ENCODE results near the gene PLEKHA4. TPM values are rescaled to one million over a fixed set of nuclear protein-coding genes. Genes with fewer than 3 reads are reported as not detected.

PLEKHA4 gene
- total RNA-seq, 1 experiment from 2014 or later: 14.8 TPM

DNA sequence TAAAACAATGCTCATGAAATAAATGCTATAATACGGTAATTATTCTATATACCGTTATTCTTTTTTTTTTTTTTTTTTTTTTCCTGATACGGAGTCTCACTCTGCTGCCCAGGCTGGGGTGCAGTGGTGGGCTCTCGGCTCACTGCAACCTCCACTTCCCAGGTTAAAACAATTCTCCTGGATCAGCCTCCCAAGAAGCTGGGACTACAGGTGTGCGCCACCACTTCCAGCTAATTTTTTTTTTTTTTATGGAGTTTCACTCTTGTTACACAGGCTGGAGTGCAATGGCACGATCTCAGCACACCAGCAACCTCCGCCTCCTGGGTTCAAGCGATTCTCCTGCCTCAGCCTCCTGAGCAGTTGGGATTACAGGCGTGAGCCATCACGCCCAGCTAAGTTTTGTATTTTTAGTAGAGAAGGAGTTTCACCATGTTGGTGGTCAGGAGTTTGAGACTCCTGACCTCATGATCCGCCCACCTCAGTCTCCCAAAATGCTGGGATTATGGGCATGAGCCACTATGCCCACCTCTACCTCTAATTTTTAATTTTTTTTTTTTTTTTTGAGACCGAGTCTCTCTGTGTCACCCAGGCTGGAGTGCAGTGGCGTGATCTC lies 10.7 kb upstream of the PLEKHA4 start:
- Mint-ChIP-seq H3K27ac (no peak overlapping the region), H3K36me3 (peaks cover 13% of the 10 kb centered on the region), H3K9me3 (no peaks in the 10 kb centered on the region), H3K27me3 (ENCODE audit: low read depth) (no peaks in the 10 kb centered on the region), H3K4me3 (no peak overlapping the region), H3K4me1 (peaks cover 20% of the 10 kb centered on the region)
- ChIA-PET CTCF (interaction anchor here (1.0 to 3.2 kb wide), 2 partner anchors 84 to 91 kb away, joined by 4 to 21 read pairs; no protein-coding TSS in a partner anchor), POLR2A (interaction anchor here (0.7 to 1.6 kb wide), 2 partner anchors 21 to 85 kb away, joined by 3 to 5 read pairs; partner anchors contain the start of gene NUCB1)
- ATAC-seq (no peak), DNase-seq (ENCODE audit: low spot score) (no peak)
- no peak for TF ChIP-seq FOXP1 (CRISPR knock-in tag; IDR thresholded peaks at IDR 0.05; ENCODE audit: borderline replicate concordance)
- TF ChIP-seq, protein P1, sequence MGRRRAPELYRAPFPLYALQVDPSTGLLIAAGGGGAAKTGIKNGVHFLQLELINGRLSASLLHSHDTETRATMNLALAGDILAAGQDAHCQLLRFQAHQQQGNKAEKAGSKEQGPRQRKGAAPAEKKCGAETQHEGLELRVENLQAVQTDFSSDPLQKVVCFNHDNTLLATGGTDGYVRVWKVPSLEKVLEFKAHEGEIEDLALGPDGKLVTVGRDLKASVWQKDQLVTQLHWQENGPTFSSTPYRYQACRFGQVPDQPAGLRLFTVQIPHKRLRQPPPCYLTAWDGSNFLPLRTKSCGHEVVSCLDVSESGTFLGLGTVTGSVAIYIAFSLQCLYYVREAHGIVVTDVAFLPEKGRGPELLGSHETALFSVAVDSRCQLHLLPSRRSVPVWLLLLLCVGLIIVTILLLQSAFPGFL (CRISPR knock-in tag; IDR thresholded peaks at IDR 0.05; ENCODE audit: borderline replicate concordance): no peak
- no peak for TF ChIP-seq ZNF121 (CRISPR knock-in tag; IDR thresholded peaks at IDR 0.05)

DNA sequence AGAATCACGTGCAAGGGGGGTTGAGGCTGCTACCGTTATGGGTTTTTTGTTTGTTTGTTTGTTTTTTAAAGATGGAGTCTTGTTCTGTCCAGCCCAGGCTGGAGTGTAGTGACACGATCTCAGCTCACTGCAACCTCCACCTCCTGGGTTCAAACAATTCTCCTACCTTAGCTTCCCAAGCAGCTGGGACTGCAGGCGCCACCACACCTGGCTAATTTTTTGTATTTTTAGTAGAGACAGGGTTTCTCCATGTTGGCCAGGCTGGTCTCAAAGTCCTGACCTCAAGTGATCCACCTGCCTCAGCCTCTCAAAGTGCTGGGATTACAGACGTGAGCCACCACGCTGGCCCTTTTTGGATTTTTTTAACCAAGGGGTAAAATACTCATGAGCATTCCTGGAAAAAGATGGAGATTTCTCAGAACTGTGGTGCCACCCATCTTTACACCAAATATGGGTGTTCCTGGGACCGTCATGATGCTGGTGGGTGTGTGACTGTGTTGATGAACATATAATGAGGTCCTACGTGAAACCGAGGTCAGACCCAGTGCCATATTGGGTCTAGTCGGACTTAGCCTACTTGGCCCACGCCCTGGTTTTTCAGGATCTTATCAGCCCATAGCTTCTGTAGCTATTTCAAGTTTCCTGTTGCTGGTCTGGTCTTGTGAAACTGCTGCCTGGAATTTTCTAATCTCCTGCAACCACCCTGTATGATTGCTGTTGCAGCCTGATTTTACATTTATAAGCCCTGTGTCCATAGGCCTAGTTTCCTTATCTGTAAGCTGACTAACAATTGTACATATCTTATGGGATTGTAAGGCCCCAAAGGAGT lies 10.0 kb upstream of the PLEKHA4 start:
- ChIA-PET CTCF (interaction anchor here (1.0 kb wide), 1 partner anchor 22 kb away, joined by 3 read pairs; the partner anchor contains the start of gene NUCB1), POLR2A (interaction anchor here (0.7 to 1.6 kb wide), 2 partner anchors 22 to 86 kb away, joined by 3 to 5 read pairs; partner anchors contain the start of gene NUCB1)
- H3K36me3 Mint-ChIP-seq: peaks cover 20% of the 10 kb centered on the region
- H3K27me3 Mint-ChIP-seq (ENCODE audit: low read depth): no peaks in the 10 kb centered on the region
- TF ChIP-seq, protein P2, sequence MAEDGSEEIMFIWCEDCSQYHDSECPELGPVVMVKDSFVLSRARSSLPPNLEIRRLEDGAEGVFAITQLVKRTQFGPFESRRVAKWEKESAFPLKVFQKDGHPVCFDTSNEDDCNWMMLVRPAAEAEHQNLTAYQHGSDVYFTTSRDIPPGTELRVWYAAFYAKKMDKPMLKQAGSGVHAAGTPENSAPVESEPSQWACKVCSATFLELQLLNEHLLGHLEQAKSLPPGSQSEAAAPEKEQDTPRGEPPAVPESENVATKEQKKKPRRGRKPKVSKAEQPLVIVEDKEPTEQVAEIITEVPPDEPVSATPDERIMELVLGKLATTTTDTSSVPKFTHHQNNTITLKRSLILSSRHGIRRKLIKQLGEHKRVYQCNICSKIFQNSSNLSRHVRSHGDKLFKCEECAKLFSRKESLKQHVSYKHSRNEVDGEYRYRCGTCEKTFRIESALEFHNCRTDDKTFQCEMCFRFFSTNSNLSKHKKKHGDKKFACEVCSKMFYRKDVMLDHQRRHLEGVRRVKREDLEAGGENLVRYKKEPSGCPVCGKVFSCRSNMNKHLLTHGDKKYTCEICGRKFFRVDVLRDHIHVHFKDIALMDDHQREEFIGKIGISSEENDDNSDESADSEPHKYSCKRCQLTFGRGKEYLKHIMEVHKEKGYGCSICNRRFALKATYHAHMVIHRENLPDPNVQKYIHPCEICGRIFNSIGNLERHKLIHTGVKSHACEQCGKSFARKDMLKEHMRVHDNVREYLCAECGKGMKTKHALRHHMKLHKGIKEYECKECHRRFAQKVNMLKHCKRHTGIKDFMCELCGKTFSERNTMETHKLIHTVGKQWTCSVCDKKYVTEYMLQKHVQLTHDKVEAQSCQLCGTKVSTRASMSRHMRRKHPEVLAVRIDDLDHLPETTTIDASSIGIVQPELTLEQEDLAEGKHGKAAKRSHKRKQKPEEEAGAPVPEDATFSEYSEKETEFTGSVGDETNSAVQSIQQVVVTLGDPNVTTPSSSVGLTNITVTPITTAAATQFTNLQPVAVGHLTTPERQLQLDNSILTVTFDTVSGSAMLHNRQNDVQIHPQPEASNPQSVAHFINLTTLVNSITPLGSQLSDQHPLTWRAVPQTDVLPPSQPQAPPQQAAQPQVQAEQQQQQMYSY (CRISPR knock-in tag; IDR thresholded peaks at IDR 0.05): no peak
- no peak for TF ChIP-seq ZBTB21 (CRISPR knock-in tag; IDR thresholded peaks at IDR 0.05; ENCODE audit: borderline replicate concordance)
- no peak for TF ChIP-seq ZNF423 (CRISPR knock-in tag; IDR thresholded peaks at IDR 0.05)
- H3K4me3 Mint-ChIP-seq: no peak overlapping the region
- H3K4me1 Mint-ChIP-seq: peaks cover 25% of the 10 kb centered on the region
- ATAC-seq (no peak), DNase-seq (ENCODE audit: low spot score) (no peak)
- H3K9me3 Mint-ChIP-seq: no peaks in the 10 kb centered on the region
- peak overlapping the region; percentile 36; the same call in 1 of the 2 replicates for H3K27ac Mint-ChIP-seq

DNA sequence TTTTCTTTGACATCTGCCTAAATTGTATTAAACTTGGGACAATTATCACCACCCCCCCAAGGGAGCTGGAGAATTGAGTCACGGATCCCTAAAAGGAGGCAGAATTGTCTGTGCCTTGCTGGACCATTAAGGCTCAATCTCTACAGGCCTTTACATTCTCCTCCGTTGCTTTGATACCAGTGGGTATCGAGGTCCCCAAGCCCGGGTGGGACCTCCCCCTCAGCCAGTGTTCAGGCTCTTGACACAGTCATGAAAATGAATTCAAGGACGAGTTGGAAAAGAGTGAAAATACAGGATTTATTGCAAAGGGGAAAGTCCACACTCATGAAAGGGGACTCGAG lies 9.4 kb upstream of the PLEKHA4 start:
- Mint-ChIP-seq H3K36me3 (peaks cover 25% of the 10 kb centered on the region), H3K27ac (no peak overlapping the region), H3K4me1 (peaks cover 31% of the 10 kb centered on the region), H3K9me3 (no peaks in the 10 kb centered on the region), H3K4me3 (no peak overlapping the region), H3K27me3 (ENCODE audit: low read depth) (no peaks in the 10 kb centered on the region)
- POLR2A ChIA-PET: no interaction called here
- ATAC-seq (no peak), DNase-seq (ENCODE audit: low spot score) (no peak)
- CTCF ChIA-PET: interaction anchor here (1.0 kb wide), 1 partner anchor 22 kb away, joined by 3 read pairs; the partner anchor contains the start of gene NUCB1
- TF ChIP-seq NFYB (CRISPR knock-in tag; conservative IDR thresholded peaks at IDR 0.05; ENCODE audit: low read depth) (no peak), GABPB1 (CRISPR knock-in tag; IDR thresholded peaks at IDR 0.05) (no peak), SMAD3 (CRISPR knock-in tag; IDR thresholded peaks at IDR 0.05; ENCODE audit: borderline replicate concordance) (no peak), CREM (CRISPR knock-in tag; IDR thresholded peaks at IDR 0.05) (no peak), CBFB (CRISPR knock-in tag; IDR thresholded peaks at IDR 0.05; ENCODE audit: low read depth) (no peak), ATF1 (CRISPR knock-in tag; IDR thresholded peaks at IDR 0.05) (no peak)
- TF ChIP-seq, protein P3, sequence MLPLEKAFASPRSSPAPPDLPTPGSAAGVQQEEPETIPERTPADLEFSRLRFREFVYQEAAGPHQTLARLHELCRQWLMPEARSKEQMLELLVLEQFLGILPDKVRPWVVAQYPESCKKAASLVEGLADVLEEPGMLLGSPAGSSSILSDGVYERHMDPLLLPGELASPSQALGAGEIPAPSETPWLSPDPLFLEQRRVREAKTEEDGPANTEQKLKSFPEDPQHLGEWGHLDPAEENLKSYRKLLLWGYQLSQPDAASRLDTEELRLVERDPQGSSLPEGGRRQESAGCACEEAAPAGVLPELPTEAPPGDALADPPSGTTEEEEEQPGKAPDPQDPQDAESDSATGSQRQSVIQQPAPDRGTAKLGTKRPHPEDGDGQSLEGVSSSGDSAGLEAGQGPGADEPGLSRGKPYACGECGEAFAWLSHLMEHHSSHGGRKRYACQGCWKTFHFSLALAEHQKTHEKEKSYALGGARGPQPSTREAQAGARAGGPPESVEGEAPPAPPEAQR (CRISPR knock-in tag; IDR thresholded peaks at IDR 0.05): no peak
- TF ChIP-seq, protein P4, sequence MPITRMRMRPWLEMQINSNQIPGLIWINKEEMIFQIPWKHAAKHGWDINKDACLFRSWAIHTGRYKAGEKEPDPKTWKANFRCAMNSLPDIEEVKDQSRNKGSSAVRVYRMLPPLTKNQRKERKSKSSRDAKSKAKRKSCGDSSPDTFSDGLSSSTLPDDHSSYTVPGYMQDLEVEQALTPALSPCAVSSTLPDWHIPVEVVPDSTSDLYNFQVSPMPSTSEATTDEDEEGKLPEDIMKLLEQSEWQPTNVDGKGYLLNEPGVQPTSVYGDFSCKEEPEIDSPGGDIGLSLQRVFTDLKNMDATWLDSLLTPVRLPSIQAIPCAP (CRISPR knock-in tag; IDR thresholded peaks at IDR 0.05): no peak
- TF ChIP-seq, protein P5, sequence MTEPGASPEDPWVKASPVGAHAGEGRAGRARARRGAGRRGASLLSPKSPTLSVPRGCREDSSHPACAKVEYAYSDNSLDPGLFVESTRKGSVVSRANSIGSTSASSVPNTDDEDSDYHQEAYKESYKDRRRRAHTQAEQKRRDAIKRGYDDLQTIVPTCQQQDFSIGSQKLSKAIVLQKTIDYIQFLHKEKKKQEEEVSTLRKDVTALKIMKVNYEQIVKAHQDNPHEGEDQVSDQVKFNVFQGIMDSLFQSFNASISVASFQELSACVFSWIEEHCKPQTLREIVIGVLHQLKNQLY (CRISPR knock-in tag; IDR thresholded peaks at IDR 0.05): no peak
- TF ChIP-seq, protein P2 (CRISPR knock-in tag; IDR thresholded peaks at IDR 0.05): no peak
- TF ChIP-seq, protein P6, sequence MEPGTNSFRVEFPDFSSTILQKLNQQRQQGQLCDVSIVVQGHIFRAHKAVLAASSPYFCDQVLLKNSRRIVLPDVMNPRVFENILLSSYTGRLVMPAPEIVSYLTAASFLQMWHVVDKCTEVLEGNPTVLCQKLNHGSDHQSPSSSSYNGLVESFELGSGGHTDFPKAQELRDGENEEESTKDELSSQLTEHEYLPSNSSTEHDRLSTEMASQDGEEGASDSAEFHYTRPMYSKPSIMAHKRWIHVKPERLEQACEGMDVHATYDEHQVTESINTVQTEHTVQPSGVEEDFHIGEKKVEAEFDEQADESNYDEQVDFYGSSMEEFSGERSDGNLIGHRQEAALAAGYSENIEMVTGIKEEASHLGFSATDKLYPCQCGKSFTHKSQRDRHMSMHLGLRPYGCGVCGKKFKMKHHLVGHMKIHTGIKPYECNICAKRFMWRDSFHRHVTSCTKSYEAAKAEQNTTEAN (CRISPR knock-in tag; IDR thresholded peaks at IDR 0.05): no peak

Data from WTC11 (cell line).